Loucy (cell line): Measurements from ENCODE around the gene DCDC2.
"Not testable (repeated sequence)": the region's sequence is repeated elsewhere in the genome, so short reads cannot be mapped to it uniquely, and the experiment has no call there.

Source experiments
- H2AFZ ChIP-seq: fragments of 200-600 bp; sonication (generic); 2 replicates; pipeline ENCODE4 v1.6.0; 2016; ENCODE audit warnings: antibody characterized with exemption, mild to moderate bottlenecking, low read length, moderate library complexity
- H3F3A ChIP-seq: fragments of 200-600 bp; 2 replicates; pipeline ENCODE4 v1.6.0; 2016; ENCODE audit warnings: antibody characterized with exemption, low read depth, mild to moderate bottlenecking
- H3K27me3 ChIP-seq: fragments of 200-600 bp; sonication (generic); 2 replicates; pipeline ENCODE4 v1.6.1; 2014; ENCODE audit warnings: low read length, mild to moderate bottlenecking; ENCODE audit not compliant: insufficient read depth, poor library complexity, severe bottlenecking
- H3K36me3 ChIP-seq: fragments of 200-600 bp; sonication (generic); 2 replicates; pipeline ENCODE4 v1.6.1; 2016; ENCODE audit warnings: low read length; ENCODE audit not compliant: insufficient read depth
- H3K4me1 ChIP-seq: fragments of 200-600 bp; sonication (generic); 2 replicates; pipeline ENCODE4 v1.5.1; 2014; ENCODE audit warnings: low read length, mild to moderate bottlenecking; ENCODE audit not compliant: insufficient read depth, poor library complexity, severe bottlenecking
- H3K4me2 ChIP-seq: fragments of 200-600 bp; sonication (generic); 2 replicates; pipeline ENCODE4 v1.6.0; 2014; ENCODE audit warnings: antibody characterized with exemption, low read length, low read depth, mild to moderate bottlenecking; ENCODE audit not compliant: poor library complexity, severe bottlenecking
- H3K4me3 ChIP-seq: fragments of 200-600 bp; sonication (generic); 2 replicates; pipeline ENCODE4 v1.5.1; 2014; ENCODE audit warnings: low read length, mild to moderate bottlenecking, mixed read lengths; ENCODE audit not compliant: poor library complexity, severe bottlenecking
- H3K79me2 ChIP-seq: fragments of 200-600 bp; sonication (generic); 2 replicates; pipeline ENCODE4 v1.6.1; 2014; ENCODE audit warnings: low read length; ENCODE audit not compliant: insufficient read depth
- H3K9ac ChIP-seq: fragments of 200-600 bp; sonication (generic); 2 replicates; pipeline ENCODE4 v1.6.0; 2014; ENCODE audit warnings: mild to moderate bottlenecking, low read depth, low read length, moderate library complexity; ENCODE audit not compliant: poor library complexity, severe bottlenecking
- H3K9me2 ChIP-seq: fragments of 200-600 bp; sonication (generic); replicated peaks from 2 replicates; pipeline ENCODE4 v1.6.1; 2016; ENCODE audit warnings: low read depth, low read length, mixed read lengths
- H3K9me3 ChIP-seq: fragments of 200-600 bp; sonication (generic); 2 replicates; pipeline ENCODE4 v1.6.1; 2014; ENCODE audit warnings: mild to moderate bottlenecking, antibody characterized with exemption, low read length, low read depth; ENCODE audit not compliant: insufficient read depth
- H4K20me1 ChIP-seq: fragments of 200-600 bp; sonication (generic); 2 replicates; pipeline ENCODE4 v1.6.0; 2014; ENCODE audit warnings: antibody characterized with exemption, low read length, mild to moderate bottlenecking; ENCODE audit not compliant: insufficient read depth, poor library complexity, severe bottlenecking
- EZH2phosphoT487 ChIP-seq: fragments of 200-600 bp; IDR thresholded peaks from 2 replicates; pipeline ENCODE4 v1.6.1; 2018; ENCODE audit warnings: antibody characterized with exemption, mild to moderate bottlenecking, moderate library complexity, borderline replicate concordance
- TF ChIP-seq, protein P1 (sequence below): fragments of 200-600 bp; sonication (generic); conservative IDR thresholded peaks from 2 replicates; pipeline ENCODE4 v1.5.1; 2014; ENCODE audit warnings: mild to moderate bottlenecking, antibody characterized with exemption, low read length

DCDC2 gene

DNA sequence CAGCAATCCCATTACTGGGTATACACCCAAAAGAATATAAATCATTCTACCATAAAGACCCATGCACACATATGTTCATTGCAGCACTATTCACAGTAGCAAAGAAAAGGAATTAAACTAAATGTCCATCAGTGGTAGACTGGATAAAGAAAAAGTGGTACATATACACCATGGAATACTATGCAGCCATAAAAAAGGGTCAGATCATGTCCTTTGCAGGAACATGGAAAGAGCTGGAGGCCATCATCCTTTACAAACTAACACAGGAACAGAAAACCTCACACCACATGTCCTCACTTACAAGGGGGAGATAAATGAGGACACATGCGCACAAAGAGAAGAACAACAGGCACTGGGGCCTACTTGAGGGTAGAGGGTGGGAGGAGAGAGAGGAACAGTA, 60.9 kb downstream of the DCDC2 start:
- H3F3A ChIP-seq: no peaks in the 10 kb centered on the region
- TF ChIP-seq, protein P1, sequence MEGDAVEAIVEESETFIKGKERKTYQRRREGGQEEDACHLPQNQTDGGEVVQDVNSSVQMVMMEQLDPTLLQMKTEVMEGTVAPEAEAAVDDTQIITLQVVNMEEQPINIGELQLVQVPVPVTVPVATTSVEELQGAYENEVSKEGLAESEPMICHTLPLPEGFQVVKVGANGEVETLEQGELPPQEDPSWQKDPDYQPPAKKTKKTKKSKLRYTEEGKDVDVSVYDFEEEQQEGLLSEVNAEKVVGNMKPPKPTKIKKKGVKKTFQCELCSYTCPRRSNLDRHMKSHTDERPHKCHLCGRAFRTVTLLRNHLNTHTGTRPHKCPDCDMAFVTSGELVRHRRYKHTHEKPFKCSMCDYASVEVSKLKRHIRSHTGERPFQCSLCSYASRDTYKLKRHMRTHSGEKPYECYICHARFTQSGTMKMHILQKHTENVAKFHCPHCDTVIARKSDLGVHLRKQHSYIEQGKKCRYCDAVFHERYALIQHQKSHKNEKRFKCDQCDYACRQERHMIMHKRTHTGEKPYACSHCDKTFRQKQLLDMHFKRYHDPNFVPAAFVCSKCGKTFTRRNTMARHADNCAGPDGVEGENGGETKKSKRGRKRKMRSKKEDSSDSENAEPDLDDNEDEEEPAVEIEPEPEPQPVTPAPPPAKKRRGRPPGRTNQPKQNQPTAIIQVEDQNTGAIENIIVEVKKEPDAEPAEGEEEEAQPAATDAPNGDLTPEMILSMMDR: no peak
- TF ChIP-seq EZH2phosphoT487: no peak
- no peaks in the 10 kb centered on the region for H4K20me1 ChIP-seq
- H3K27me3 ChIP-seq: no peaks in the 10 kb centered on the region
- H2AFZ ChIP-seq: no peak overlapping the region
- H3K4me3 ChIP-seq: no peak overlapping the region
- H3K4me1 ChIP-seq: no peaks in the 10 kb centered on the region
- no peak overlapping the region for H3K4me2 ChIP-seq
- H3K9me2 ChIP-seq: no peaks in the 10 kb centered on the region
- no peak overlapping the region for H3K9ac ChIP-seq
- no peaks in the 10 kb centered on the region for H3K79me2 ChIP-seq
- no peaks in the 10 kb centered on the region for H3K36me3 ChIP-seq
- no peaks in the 10 kb centered on the region for H3K9me3 ChIP-seq

DNA sequence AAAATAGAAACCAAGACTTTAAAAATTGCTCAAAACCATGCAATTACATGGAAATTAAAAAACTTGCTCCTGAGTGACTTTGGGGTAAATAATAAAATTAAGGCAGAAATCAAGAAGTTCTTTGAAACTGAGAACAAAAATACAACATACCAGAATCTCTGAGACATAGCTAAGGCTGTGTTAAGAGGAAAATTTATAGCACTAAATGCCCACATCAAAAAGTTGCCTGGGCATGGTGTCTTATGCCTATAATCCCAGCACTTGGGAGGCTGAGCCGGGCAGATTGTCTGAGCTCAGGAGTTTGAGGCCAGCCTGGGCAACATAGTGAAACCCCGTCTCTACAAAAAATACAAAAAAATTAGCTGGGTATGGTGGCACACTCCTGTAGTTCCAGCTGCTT, 64.0 kb downstream of the DCDC2 start:
- H3K4me2 ChIP-seq, H3K27me3 ChIP-seq, H3F3A ChIP-seq, H3K9me3 ChIP-seq, H3K79me2 ChIP-seq, H3K9ac ChIP-seq, H3K9me2 ChIP-seq, H4K20me1 ChIP-seq, H3K4me3 ChIP-seq, H3K36me3 ChIP-seq, H2AFZ ChIP-seq, H3K4me1 ChIP-seq: not testable (repeated sequence)

DNA sequence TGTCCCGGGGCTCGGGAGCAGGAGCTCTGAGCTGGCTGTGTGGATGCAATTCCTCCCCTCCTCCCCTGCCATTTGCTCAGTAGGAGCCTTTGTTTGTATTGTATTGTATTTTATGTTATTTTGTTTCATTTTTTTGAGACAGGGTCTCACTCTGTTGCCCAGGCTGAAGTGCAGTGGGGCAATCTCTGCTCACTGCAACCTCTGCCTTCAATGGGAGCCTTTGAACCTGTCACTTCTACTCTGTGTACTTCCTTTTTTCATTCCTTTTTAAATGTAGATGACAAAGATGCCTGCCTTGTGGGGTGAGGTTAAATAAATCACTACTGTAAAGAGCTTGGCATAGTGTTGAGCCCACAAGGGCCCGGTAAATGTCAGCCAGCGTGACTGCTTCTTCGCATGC, 70.6 kb downstream of the DCDC2 start:
- Histone ChIP-seq H3F3A (no peaks in the 10 kb centered on the region), H3K36me3 (no peaks in the 10 kb centered on the region), H3K4me3 (no peak overlapping the region), H3K9ac (no peak overlapping the region), H4K20me1 (no peaks in the 10 kb centered on the region), H3K27me3 (no peaks in the 10 kb centered on the region), H3K79me2 (no peaks in the 10 kb centered on the region), H2AFZ (no peak overlapping the region), H3K9me2 (no peaks in the 10 kb centered on the region), H3K9me3 (no peaks in the 10 kb centered on the region), H3K4me2 (no peak overlapping the region), H3K4me1 (no peaks in the 10 kb centered on the region)
- TF ChIP-seq, protein P1: no peak
- no peak for TF ChIP-seq EZH2phosphoT487

DNA sequence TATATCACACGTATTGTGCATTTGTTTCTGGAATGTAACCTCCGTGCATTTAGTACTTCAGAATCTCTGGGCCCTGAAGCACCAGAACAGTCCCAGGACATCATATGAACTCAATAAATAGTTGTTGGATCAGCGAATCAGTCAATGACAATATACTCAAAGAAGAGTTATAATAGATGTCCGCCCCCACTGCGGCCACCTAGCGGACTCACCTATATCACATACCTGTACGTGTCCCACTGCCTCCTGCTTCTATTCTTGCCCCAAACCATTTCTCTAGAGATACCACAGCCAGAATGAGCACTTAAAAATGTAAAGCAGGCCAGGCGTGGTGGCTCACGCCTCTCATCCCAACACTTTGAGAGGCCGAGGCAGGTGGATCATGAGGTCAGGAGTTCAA, 73.9 kb downstream of the DCDC2 start:
- Histone ChIP-seq H2AFZ (peak overlapping the region; percentile 96), H3F3A (no peaks in the 10 kb centered on the region), H3K4me2 (no peak overlapping the region), H3K9me2 (no peaks in the 10 kb centered on the region), H3K9me3 (no peaks in the 10 kb centered on the region), H4K20me1 (no peaks in the 10 kb centered on the region), H3K27me3 (no peaks in the 10 kb centered on the region), H3K4me1 (no peaks in the 10 kb centered on the region), H3K36me3 (no peaks in the 10 kb centered on the region), H3K79me2 (no peaks in the 10 kb centered on the region), H3K9ac (no peak overlapping the region), H3K4me3 (no peak overlapping the region)
- TF ChIP-seq, protein P1: no peak
- no peak for TF ChIP-seq EZH2phosphoT487
